Stimulated activated CD4-positive, alpha-beta T cell treated with anti-CD3 and anti-CD28 coated beads, Interleukin-1b, Interleukin-23, amount 100 ng/mL, for 4 hours (primary cell): ENCODE data around the gene KLHDC7B.

Experiments
- DNase-seq, 2 donors: peaks; one replicate each; pipeline ENCODE4 v3.0.0-alpha.2; 2020; ENCODE audit warnings: low read depth in 2 of 2

KLHDC7B gene

DNA sequence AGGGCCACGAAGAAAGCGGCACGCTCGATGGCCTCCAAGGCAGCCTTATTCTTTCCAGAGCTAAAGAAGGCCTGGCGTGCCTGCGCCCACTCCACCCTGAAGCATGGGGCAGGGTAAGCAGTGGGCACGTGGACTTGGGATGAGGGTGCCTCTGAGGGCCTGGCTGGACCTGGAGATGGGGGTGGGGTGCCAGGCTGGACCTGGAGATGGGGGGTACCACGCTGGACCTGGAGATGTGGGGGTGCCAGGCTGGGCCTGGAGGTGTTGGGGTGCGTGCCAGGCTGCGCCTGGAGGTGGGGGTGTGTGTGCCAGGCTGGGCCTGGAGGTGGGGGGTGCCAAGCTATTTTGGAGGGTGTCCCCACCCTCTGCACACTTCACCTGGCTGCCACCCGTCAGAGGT, 27.3 kb downstream of the KLHDC7B start:
- DNase-seq = no peak

GRCh38 chr22:50573491-50574382, 28.0 kb downstream of the KLHDC7B start:
- no peak for DNase-seq

- DNase-seq = no peak
Observed at GRCh38 chr22:50574383-50574755, 28.7 kb downstream of the KLHDC7B start.

DNA sequence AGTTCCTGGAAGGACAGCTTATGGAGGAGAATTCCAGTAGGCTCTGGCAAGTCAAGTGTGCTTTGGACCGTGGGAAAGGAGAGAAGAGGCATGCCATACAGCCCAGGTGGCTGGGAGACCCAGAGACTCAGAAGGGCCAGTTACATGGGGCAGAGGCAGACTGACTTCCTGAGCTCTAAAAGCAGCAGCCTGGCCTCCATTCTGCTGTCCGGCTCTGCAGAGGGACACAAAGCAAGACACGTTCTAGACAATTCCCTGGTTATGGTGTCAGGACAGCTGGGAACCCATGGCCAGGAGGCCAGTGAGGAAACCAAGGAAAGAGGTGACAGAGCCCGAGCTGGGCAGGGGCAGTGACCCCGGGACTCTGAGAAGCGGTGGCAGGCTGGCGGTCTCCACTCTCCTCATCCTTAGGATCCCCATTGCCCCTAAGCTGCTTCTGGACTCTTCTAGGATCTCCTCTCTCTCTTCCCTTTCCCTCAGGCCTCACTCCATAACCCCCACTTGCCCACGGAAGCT, 29.8 kb downstream of the KLHDC7B start:
- DNase-seq = no peak

DNA sequence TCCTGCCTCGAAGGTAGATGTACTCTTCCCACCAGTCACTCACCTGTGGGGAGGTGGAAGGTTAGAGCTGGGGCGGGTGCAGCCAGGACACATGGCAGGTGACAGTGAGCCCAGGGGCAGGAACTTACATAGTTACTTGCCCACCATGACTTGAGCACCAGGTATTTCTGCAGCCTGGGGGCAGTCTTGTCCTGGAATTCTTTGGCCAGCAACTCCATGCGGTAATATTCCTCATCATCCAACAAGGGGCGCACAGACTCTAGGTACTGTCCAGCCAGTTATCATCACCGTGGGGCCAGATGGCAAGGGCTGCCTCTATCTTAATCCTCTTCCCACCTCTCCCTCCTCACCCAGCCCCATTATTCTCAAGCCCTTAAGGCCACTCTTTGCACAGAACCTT, 30.4 kb downstream of the KLHDC7B start:
- DNase-seq = no peak

DNA sequence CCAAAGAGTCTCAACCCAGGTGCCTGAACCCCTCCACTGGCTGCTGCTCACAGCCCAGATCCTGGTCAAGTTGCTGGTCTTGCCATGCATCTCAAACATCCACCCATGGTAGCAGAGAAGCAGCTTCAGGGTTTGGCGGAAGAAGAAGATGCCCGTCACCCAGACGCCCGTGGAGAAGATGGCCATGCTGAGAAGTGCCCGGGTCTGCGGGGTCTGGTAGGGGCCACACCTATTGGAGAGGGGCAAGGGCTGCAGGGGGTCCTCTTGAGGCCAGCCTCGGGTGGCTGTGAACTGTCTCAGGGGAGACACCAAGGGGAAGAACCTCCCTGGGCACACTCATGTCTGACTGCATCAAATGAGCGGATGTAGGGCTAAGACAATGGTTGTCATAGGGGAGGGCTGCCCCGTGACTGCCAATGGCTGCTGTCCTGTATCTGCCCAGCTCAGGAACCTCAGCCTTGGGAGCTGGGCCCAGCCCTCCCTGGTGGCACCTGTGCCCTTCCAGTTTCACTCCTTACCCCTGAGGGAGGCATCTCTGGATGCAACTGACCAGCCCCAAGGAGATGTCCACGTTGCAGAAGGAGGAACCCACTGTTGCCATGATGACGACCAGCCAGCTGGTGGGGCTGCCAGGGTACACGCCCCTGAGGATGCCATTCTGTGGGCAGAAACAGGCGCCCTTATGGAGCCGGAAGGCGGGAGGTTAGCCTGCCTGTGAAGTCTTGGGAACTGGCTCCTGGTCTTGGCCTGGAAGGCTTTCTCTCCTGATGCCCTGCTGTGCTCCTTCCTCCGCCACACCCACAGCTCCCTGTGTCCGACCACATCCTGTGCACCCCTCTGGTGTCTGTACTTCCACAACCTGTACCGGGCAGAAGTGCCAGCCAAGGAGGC, 31.4 kb downstream of the KLHDC7B start:
- no peak for DNase-seq

GRCh38 chr22:50577697-50577986, 31.9 kb downstream of the KLHDC7B start:
- no peak for DNase-seq

DNA sequence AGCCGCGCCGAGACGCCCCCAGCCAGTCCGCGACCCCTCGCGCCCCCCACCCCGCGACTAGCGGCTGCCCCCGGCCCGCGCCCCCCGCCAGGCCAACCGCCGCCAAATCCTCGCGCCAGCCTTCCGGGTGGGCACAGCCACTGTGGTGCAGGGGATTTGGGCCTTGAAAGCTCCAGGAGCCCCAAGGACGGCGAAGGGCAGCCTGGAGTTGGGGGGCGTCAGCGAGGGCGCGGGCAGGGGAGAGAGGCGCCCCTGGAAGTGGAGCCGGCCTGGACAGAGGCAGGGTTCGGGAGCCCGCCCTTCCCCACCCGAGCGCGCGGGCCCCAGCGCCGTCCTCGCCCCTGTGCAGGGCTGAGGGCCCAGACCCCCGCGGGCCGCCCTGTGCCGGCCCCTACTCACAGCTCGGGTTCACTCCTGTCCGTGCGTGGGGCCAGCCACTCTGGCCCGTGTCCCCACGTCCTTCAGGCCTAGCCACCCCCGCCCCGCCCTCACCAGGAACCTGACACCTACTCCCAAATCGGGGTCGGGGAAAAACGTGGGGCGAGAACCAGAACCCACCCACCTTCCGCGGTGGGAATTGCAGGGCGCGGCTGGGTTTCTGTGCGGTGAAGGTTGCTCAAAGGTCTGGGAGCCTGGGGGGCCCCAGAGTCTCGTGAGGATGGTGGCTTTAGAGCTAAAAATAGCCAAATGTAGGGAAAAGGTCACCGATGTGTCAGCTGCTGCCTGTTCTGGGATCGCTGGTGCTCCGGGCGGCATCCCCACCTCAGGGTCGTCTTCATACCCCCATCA, 32.5 kb downstream of the KLHDC7B start, which contains the start of gene CPT1B:
Gene CPT1B, minus strand, starts transcription at position 441 of the 789 bp plus-strand sequence. CDS start 512 bp downstream, outside the sequence.
- DNase-seq = no peak

GRCh38 chr22:50578776-50579310, 33.1 kb downstream of the KLHDC7B start:
- no peak for DNase-seq

DNA sequence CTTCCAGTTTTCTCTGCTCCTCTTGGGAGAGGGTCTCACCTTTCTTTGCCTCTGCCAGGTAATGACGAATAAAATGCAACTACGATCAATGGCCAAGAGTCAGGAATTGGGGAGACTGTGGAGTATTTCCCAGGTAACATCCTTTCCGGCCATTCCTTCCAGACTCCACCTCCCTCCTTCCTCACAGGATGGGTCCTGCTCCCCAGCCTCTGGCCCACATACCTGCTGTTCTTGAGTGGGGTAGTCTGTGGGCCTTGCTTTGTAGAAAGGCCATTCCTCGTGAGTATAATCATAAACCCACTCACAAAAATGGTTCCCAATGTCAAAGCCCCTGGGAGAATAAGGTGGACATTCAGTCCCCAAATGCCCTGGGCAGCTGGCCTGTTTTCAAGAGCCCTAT, 34.1 kb downstream of the KLHDC7B start:
- DNase-seq = no peak

GRCh38 chr22:50581031-50581949, 35.6 kb downstream of the KLHDC7B start:
- DNase-seq = no peak

DNA sequence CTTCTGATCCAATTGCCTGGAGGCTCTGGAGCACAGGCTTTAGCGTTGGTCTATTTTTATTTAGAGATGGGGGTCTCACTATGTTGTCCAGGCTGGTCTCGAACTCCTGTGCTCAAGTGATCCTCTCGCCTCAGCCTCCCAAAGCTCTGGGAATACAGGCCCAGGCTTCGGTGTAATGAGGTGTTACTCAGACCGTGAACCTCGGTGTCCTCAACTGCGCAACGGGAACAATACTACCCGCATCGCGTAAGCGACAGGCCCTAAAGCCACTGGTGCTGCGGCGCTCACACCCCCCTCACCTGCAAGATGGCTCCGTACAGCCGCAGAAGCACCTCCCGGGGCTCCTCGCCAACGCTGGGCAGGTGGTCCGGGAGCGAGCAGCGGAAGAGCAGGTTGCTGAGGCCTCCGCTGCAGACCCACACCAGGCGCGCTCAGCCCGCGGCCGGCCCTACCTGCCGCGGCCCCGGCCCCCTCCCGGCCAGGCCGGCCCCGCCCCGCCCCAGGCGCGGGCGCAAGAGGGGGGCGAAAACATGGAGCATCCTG, 36.3 kb downstream of the KLHDC7B start:
- DNase-seq = no peak

- DNase-seq = peak; percentile 94 to 97
Observed at GRCh38 chr22:50582493-50583293, 37.0 kb downstream of the KLHDC7B start, which contains the start of gene CHKB. Gene CHKB, minus strand, starts transcription at chr22:50582849. Its CDS starts 68 bp downstream, at chr22:50582781.

GRCh38 chr22:50583294-50583861, 37.7 kb downstream of the KLHDC7B start:
- DNase-seq = no peak

DNA sequence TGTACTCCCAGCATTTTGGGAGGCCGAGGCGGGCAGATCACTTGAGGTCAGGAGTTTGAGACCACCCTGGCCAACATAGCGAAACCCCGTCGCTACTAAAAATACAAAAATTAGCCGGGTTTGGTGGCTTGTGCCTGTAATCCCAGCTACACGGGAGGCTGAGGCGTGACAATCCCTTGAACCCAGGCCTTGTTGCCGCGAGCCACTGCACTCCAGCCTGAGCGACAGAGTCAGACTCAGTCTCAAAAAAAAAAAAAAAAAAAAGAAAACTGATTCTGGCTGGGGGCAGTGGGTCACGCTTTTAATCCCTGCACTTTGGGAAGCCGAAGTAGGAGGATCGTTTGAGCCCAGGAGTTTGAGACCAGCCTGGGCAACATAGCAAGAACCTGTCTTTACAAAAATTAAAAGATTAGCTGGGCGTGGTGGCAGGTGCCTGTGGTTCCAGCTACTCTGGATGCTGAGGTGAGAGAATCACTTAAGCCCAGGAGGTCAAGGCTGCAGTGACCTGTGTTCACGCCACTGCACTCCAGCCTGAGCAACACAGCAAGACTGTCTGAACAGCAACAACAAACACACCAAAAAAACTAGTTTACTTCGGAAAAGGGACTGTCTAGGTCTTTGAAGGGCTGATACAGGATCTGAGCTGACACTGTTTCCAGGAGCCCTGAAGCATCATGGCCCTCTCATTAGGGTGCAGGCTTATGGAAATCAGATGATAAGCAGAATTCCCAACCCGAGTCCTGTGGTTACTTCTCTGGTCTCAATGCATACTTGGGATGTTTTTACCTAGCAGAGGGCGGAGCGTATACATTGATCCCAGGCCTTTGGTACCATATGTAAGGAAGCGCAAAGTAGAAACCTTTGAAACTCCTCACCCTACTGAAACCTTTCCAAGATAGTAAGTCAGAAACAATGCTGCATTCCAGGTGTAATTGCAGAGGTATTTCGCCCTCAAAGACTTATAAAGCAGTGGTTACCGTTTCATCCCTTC, 38.7 kb downstream of the KLHDC7B start:
- no peak for DNase-seq

- no peak for DNase-seq
Observed at GRCh38 chr22:50585238-50585637, 39.5 kb downstream of the KLHDC7B start.

GRCh38 chr22:50585781-50586180, 40.1 kb downstream of the KLHDC7B start:
- no peak for DNase-seq

DNA sequence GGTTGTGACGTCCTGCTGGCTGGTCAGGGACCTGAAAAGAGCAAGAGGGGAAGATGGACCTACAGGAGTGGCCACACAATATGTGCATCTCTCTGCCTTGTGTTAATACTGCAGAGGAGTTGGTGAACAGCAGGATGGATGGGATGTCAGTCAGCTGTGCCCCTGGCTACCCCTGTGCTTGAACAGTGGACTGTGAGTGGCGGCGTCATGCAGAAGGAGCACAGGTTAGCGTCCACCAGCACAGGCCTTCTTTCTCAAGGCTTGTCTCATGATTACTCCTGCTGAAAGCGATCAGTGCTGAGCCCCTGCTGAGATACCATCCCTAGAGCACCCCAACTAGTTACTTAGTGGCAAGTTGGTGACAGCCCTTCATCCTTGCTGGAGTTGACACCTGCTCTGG, 40.7 kb downstream of the KLHDC7B start:
- DNase-seq = no peak
